GM21737 (cell line): ENCODE data around the gene WDR6.
A peak's percentile ranks its signal among the peaks of the same experiment; 100 is the strongest.

Experiments used
- ATAC-seq: cut with Tn5 transposase; IDR thresholded peaks from one replicate; pipeline ENCODE4 v1.9.1; 2021; ENCODE audit warnings: mild to moderate bottlenecking, moderate library complexity; ENCODE audit not compliant: unreplicated experiment

WDR6 gene

DNA sequence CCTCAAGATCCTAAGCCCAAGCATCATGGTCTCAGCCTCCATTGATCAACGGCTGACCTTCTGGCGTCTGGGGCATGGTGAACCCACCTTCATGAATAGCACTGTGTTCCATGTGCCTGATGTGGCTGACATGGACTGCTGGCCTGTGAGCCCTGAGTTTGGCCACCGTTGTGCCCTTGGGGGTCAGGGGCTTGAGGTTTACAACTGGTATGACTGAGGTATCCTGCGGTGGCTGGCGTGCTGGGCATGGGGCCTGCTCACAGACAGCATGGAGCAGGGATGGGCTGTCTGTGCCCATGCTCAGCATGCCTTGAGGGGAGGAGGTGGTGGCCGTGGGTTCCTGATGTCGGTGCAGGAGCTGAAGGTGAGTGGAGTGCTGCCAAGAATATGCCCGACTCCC is 7.9 kb downstream of the WDR6 start:
- ATAC-seq = no peak

DNA sequence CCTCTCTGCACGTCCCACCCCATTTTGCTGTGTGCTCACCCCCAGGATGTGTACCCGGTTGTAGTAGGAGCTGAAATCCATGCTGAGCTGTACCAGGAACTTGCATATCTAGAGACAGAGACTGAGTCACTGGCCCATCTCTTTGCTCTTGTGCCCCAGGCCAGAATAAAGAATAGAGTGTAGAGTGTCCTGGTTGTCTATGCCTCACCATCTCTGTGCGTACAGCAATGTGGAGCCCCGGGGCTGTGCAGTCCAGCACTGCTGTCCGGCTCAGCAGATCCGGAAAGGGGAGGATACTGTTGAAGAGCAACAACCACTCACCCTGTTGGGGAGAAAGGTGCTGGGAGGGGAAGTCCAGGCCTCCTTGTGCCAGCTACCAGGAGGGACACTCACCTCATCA is 8.6 kb downstream of the WDR6 start:
- ATAC-seq = no peak

DNA sequence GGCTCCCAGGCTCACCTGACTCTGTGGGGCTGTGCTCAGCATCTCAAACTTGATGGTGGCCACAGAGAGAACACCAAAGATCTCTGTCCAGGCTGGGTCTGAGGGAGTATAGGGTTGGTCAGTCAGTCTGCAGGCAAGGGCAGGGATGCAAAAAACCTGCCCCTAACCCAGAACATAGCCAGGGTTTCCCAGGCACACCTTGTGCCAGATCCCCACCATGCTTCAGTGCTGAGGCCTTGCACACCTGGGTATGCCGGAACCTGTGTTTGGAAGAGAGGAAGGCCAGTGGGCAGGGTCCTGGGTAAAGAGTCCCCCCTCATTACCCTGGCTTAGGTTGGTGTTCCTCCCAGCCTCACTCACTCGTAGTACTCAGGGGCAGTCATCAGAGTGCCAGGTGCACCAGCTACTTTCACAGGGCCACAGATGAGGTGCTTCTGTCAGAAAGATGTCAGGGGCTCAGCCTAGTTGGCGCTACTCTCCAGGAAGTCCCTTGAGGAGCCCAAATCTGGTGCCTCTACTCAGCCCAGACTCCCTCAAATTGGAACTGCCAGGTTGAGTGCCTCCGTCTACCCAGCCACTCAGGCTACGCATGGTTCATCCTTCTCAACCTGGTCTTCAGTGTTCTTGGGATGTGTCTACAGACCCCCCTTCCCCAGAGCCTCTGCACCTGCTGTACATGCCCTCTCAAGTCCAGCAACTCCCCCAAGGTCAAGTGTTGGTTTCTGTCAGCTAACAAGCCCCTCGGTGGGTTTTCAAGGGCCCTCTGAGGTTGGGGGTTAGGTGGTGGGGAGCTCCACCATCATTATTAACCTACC is 9.4 kb downstream of the WDR6 start:
- ATAC-seq = no peak

DNA sequence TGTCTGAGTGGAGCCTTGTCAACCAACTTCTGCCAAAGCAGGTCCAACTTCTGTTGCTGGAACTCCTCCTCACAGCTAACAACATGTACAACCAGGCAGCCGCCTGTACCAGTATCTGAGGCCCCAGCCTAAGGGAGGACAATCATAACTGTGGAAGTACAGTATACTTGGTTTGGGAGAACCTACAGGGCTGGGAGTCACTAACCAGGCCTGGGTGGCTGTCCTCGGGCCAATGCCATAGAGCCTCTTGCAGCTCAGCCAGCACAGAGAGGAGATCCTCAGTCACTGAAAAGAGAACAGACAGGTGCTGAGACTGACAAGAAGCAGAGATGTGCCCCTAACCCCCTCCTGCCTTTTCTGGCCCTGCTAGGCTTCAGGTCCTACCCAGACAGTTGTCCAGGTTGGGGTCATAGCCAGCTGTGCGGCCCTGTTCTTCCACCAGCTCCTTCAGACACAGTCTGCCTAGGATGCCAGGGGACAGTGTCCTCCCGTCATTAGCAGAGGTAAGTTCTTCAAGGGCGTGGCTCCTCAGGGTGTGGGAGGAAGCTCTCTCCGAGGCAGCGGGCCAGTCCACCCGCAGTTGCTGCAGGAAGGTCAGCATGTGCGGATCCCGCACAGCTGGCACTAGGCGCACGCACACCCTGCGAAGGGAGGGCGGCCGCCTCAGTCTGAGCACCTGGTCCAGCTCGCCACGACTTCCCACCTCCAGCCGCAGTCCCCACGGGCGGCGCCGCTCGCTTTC is 10.2 kb downstream of the WDR6 start:
- no peak for ATAC-seq

DNA sequence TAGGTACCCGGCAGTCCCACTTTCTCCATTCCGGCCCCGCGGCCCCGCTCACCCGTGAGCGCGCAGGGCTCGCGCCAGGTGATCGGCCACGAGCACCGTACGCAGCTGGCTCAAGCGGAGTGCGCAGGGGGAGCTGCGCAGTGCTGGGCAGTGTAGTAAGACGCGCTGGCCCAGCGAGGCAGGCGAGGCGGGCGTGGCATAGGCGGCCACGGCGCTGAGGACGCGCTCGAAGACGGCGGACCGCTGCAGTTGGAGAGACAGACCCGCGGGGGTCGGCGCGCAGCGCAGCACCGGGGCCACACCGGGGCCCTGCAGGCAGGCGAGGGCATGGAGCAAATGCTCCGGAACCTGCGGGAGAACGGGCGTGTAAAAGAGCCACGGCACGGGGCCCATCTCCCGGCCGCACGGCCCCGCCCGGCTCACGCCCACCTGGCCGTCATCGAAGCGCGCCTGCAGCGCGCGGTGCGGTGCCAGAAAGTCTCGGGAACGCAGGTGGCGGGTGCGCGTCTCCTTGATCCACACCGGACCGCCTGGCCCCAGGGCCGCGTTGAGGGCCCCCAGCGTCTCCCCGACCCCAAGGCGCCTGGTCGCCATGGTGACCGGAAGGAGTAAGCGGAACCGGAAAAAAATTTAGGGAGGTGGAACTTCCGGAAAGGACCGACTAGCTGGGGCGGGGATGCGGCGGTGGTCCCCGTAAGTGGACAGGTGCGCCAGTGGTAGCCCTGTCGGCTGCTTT is 10.9 kb downstream of the WDR6 start, which contains the start of gene DALRD3:
TSS of gene DALRD3 (minus strand) at position 610 of the 736 bp plus-strand sequence. CDS start at position 594, 16 bp downstream.
- ATAC-seq = no peak

DNA sequence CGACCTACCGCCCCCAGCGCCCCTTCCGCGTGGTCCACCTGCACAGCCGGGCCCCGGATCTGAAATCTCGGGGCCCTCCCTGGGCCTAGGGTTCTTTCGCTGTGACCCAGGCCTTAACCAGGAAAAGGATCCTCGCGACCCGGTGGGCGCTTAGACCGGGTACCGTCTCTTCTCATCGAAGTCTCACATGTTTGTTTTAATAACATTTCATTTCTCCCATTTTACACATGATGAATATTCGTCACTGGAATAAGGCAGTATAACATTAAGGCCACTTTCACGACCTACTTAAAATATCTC is 11.5 kb downstream of the WDR6 start:
- no peak for ATAC-seq

DNA sequence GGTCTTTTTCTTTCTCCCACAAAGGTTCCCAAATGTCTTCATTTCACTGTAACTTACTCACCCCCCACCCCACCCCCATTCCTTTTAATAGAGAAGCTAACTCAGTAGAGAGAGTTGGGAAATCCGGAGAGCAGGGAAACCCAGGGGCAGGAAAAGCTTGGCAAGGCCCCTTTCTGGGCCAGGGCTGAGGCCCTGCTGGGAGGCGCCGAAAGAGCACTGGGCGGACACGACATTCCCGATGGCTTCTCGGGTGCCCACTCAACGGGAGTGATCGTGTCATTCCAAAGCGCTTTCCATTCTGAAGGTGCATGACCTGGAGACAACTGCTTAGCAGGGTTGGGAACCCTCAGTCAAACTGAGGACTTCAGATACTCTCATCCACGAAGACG is 12.7 kb downstream of the WDR6 start:
- no peak for ATAC-seq

DNA sequence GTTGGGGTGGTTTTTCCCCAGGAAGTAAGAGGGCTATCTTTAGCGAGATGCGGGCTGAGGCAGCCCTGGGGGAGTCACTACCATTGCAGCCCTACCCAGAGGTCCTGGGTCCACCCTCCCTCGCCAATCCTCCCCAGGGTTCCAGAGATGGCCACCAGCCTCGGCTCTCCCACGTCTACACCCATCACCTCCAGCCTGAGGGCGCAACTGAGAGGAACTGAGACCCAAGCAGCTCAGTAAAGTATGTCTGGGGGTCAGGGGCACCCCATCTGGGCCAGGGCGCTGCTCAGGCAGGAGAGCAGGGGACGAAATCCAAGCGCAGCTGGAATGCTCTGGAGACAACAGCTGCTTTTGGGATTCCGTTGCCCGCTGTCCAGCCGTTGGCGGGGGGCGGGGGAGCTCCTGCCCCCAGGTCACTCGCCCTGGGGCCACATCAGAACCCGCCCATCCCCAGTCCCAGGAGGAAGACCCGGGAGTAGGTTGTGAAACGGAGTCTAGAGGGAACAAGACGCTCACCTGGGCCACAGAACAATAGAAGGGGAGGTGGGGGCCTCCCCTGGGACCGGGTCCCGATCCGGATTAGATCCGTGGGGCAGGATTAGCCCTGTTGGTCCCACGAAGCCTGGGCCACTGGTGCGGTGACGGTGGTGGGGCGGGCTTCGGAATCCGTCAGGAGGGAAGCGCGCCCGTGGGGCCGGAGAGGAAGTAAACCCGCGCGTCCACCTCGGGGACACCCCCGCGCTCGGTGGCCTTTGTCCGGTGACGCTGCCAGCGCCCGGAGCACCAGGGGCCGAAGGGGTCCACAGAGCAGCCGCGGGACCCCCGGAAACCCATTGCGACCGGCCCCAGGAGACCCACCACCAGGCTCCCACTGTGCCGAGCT is 13.4 kb downstream of the WDR6 start:
- ATAC-seq = peak; percentile 2

DNA sequence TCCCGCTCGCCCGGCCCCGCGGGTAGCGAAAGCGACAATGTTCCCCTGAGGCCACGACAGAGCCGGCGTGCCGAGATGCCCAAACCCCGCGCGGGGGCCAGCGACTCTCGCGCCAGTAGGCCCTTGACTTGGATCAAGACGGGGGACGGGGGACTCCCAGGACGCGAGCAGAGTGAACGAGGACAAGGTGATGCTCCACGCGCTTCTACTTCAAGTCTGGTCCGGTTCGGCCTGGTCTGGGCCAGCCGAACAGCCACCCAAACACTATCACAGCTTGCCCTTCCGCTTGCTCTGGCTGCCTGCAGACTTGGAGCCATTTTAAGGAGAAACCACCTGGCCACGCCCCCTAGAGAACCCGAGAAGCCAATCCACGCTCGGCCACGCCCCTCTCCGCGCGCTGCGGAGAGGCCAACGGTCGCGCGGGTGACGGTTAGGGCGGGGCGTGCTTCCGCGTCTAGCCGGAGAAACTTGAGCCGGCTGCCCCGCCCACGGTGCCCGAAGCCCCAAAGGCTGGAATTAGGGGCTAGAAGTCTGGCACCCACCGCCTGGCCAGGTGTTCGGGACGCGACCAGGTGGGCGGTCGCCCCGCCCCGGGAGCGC is 14.1 kb downstream of the WDR6 start:
- ATAC-seq = peak; percentile 42

DNA sequence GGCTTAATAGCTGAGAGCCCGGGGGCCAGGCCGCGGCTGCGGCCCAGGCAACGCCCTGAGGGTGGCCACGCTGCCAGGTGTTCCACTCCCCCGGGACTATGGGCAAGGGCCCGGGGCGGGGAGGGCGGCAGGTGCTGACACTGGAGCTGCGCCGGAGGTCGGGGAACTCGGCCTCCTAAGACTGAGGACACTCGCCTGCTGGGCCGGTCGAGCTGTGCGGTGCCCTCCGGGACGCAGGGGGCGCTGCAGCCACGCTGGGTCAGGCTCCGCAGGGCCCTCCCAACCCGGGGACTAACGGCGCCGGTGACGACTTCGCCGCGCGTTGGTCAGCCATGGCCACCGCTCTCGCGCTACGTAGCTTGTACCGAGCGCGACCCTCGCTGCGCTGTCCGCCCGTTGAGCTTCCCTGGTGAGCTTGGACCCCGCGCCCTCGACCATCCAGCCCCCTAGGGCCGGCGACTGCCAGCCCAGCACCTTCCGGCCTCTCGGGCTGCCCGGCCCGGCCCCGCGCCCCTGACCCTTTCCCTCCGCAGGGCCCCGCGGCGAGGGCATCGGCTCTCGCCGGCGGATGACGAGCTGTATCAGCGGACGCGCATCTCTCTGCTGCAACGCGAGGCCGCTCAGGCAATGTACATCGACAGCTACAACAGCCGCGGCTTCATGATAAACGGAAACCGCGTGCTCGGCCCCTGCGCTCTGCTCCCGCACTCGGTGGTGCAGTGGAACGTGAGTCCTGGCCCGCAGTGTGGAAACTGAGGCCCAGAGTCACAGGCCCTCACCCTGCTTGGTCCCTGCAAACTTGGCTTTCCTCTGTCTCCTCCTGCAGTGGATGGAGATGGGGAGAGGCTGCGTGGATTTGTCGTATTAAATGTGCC is 14.9 kb downstream of the WDR6 start, which contains the start of gene NDUFAF3:
TSS of gene NDUFAF3 (plus strand) at position 309 of the 875 bp plus-strand sequence. CDS start at position 333, 24 bp downstream.
- ATAC-seq = peak; percentile 53

DNA sequence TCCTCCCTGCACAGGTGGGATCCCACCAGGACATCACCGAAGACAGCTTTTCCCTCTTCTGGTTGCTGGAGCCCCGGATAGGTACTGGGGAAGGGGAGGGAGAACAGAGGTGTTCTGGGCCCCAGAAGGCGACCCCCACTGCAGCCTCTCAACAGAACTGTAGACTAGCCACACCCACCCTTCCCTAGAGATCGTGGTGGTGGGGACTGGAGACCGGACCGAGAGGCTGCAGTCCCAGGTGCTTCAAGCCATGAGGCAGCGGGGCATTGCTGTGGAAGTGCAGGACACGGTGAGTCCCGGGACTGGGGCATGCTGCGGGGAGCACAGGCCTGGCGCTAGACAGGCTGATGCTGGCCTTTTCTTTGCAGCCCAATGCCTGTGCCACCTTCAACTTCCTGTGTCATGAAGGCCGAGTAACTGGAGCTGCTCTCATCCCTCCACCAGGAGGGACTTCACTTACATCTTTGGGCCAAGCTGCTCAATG is 15.5 kb downstream of the WDR6 start:
- ATAC-seq = no peak

DNA sequence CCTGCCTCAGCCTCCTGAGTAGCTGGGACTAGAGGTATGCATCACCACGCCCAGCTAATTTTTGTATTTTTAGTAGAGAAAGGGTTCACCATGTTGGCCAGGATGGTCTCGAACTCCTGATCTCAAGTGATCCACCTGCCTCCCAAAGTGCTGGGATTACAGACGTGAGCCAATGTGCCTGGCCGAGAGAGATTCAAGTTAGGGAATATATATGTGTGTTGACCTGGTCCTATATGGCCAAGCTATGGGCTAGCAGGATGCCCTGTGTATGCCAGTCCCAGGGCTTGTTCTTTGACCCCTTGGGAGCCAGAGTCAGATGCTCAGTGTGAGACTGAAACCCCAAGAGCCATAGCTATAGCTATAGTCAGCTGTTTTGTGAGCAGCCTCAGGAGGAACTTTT is 16.6 kb downstream of the WDR6 start:
- ATAC-seq = no peak

DNA sequence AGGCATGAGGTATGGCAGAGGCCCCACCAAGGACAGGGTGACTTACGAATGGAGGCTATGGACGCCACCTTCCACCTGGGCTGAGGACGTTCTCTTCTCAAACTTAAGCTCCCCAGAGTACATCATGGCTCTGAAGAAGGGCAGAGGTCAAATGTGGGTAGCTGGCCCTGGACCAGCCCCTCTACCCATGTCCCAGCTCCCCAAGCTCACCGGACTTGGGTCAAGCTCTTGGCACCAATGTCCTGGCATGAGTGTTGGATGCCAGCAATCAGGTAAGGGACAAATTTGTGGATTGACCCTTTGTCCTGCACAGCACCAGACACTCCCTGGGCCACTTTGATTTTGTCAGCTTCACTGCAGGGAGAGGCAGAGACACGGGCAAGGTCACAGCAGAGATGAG is 17.3 kb downstream of the WDR6 start:
- no peak for ATAC-seq

DNA sequence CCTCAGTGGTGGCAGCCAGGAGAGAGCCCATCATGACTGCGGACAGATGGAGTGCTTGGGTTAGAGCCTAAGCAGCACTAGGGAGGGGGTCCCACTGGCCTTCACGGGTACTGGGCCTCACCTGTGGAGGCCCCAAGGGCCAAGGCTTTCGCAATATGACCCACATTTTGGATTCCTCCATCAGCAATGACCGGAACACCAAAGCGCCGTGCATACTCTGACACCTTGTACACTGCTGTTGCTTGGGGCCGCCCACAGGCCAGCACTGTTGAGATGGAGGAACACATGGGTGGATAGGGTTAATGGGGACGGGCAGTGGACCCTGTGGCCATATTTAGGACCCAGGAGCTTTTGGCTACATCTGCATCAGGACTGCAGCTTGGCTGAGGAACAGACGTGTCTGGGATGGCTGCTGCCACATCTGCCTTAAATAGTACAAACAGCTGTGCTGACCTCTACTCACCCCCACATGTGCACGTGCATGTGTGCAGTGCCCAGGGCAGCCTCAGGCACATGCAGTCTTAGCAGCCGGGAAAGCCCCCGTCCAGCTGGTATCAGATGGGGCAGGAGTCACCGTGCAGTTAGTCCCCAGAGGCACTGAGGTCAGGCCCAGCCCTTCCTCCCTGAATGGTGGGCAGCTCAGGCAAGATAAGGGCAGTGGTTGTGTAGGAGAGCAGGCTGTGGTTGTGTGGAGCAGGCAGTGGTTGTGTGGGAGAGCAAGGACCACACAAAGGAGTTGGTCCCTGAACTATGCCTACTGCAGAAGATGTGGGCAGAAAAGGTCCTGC is 18.0 kb downstream of the WDR6 start:
- no peak for ATAC-seq

DNA sequence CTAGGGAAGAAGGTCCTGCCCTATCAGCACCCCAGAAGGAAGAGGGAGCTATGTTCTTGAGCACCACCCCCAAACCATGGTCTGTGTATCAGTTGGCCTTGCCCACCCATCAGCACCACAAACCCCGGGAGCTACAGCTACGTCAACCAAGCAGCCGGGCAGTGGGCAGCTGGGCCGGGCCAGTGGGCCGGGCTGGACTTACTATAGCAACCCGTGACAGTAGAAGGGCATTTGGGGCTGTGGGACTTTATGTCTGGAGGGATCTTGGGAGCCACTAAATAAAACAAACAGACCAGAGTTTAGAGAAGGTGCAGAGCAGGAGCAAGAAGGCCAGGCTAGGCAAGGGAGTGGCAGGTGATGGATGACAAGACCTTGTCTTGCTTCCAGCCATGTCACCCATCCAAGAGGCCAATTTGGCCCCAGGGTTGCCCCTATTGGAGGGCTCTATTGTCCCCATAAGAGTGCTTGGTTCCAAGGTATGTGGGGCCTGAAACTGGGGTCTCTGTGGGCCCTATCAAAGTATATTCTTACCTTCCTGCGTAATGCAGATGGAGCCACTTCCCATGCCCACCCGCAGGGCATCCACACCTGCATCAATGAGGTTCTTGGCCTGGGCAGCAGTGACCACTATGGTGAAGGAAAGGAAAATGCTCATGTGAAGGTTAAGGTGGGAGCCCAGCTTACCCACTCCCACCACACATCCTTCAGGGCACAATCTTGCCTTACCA is 18.8 kb downstream of the WDR6 start:
- no peak for ATAC-seq

DNA sequence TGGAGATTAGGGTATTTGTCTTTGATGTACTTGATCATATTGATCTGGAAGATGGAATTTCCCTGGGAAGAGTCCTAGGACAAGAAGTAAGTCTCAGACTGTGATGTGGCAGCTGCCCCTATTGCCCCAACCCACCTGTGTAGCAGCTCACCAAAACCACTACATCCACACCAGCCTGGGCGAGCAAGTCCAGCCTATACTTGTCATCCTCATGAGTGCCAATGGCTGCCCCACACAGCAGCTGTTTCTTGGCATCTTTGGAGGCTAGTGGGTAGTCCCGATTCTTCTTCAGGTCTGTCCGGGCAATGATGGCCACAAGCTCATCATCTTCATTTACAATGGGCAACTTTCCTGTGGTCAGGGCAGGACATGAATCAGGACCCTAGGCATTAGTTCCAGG is 19.3 kb downstream of the WDR6 start:
- ATAC-seq = no peak

DNA sequence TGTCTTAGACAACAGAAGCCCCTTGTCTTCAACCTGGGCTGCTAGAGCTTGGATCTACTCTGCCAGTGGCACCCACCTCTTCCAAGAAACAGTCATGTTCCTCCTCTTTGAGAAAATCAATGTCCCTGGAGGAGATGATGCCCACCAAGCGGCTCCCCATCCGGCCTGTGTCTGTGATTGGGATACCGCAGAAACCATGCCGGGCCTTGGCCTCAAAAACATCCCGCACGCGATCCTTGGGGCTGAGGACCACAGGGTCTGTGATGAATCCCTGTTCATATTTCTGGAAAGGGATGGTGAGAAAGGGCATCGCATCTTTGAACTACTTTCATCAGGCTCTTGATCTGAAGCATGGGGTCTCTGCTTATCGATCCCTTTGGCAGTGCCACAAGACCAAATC is 20.4 kb downstream of the WDR6 start:
- ATAC-seq = no peak

DNA sequence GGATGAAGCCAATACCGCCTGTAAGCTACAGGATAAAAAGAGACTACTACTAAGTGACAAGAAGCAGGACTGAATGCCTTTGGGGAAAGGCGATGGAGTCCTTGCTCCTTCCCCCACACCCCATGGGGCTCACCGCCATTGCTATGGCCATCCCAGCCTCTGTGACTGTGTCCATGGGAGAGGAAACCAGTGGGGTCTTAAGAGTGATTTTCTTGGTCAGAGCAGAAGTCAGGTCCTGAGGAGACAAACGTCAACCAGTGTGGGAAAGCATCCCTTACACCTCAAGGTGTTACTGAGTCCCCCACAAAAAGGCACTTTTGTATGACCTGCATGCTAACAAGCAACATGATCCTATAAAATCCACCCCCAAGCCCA is 21.1 kb downstream of the WDR6 start:
- ATAC-seq = no peak
